Ascending aorta (tissue), 2 donors: Measurements from ENCODE around the gene CCR3. TPM values are rescaled to one million over a fixed set of nuclear protein-coding genes. Genes with fewer than 3 reads are reported as not detected.

Experiments
- DNase-seq, 2 donors: peaks; one replicate each; pipeline ENCODE4 v3.0.0-alpha.2; 2019; ENCODE audit warnings: low spot score in 2 of 2
- H3K27ac ChIP-seq, 2 donors: fragments of 200-600 bp; sonication (generic); one replicate each; pipeline ENCODE4 v1.5.1; 2016 to 2017; ENCODE audit warnings: mild to moderate bottlenecking in 1 of 2
- H3K27me3 ChIP-seq: fragments of 200-600 bp; sonication (generic); one replicate; pipeline ENCODE4 v1.5.1; 2017
- H3K36me3 ChIP-seq, 2 donors: fragments of 200-600 bp; sonication (generic); one replicate each; pipeline ENCODE4 v1.5.1; 2016
- H3K4me1 ChIP-seq, 2 donors: fragments of 200-600 bp; sonication (generic); one replicate each; pipeline ENCODE4 v1.5.1; 2016 to 2017; ENCODE audit warnings: mild to moderate bottlenecking in 1 of 2
- H3K4me3 ChIP-seq, 2 donors: fragments of 200-600 bp; sonication (generic); one replicate each; pipeline ENCODE4 v1.5.1; 2016 to 2017; ENCODE audit warnings: mild to moderate bottlenecking in 1 of 2
- H3K9me3 ChIP-seq, 2 donors: fragments of 200-600 bp; sonication (generic); one replicate each; pipeline ENCODE4 v1.5.1; 2016
- CTCF ChIP-seq, 3 experiments: fragments of 200-600 bp in 2 of 3; fragments of 450-650 bp in 1 of 3; sonication (generic) in 2 of 3; IDR thresholded peaks; one replicate each; pipeline ENCODE4 v1.5.1; 2016 to 2019; ENCODE audit warnings: antibody characterized with exemption in 3 of 3, mild to moderate bottlenecking in 1 of 3, moderate library complexity in 1 of 3
- intact Hi-C: fragments of 100-400 bp; cut with DNase I; formaldehyde crosslinking; loops from one replicate; pipeline ENCODE4 v1.15.1; 2023
- total RNA-seq: library from RNA; depleted of rRNA; stranded (reverse); fragments of >200 nt; gene quantifications from one replicate; pipeline ENCODE4 v1.1.0, GENCODE V29; 2016

CCR3 gene
- total RNA-seq, 1 donor from 2014 or later: not detected

GRCh38 chr3:46300461-46300789 is 58.2 kb downstream of the CCR3 start:
- no peak overlapping the region for H3K27ac ChIP-seq
- no peaks in the 10 kb centered on the region for H3K36me3 ChIP-seq
- no peaks in the 10 kb centered on the region for H3K4me1 ChIP-seq
- H3K9me3 ChIP-seq: no peaks in the 10 kb centered on the region
- no peaks in the 10 kb centered on the region for H3K27me3 ChIP-seq
- DNase-seq: no peak
- no peak for TF ChIP-seq CTCF (IDR thresholded peaks at IDR 0.05)
- H3K4me3 ChIP-seq: no peak overlapping the region
- intact Hi-C loops: no loop called here

DNA sequence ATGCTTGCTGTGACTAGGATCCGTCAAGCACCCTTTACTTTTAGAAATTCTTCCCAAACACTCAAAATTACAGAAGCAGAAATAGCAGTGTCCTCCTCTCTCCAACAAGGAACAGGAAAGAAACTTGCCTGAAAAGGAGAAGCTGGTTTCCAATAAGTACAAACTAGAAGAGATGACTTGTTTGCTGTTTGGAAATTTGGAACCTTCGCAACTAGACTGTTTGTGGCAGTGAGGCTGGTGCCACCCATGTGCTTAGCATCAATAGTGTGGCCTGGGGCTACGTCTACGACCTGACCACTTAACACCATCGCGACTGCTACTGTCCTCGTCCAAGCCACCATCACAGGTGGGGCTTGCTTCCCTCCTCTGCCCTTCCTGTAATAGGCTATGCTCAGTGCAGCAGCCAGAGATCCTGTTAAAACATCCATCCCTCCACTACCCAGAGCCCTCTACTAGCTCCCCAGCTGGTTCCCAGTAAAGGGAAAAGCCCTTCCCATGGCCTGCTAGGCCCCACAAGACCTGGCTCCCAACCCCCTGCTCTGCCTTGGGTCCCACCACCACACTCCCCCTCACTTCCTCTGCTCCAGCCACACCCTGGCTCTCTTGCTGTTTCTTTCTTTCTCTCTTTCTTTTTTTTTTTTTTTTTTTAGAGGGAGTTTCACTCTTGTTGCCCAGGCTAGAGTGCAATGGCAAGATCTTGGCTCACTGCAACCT is 59.0 kb downstream of the CCR3 start:
- intact Hi-C loops: no loop called here
- Histone ChIP-seq H3K9me3 (no peaks in the 10 kb centered on the region), H3K4me3 (no peak overlapping the region), H3K36me3 (no peaks in the 10 kb centered on the region), H3K27me3 (no peaks in the 10 kb centered on the region), H3K4me1 (no peaks in the 10 kb centered on the region), H3K27ac (peak overlapping the region in 1 of 2 donors; percentile 10)
- TF ChIP-seq CTCF (IDR thresholded peaks at IDR 0.05): no peak
- DNase-seq: no peak

- no peak overlapping the region for H3K4me3 ChIP-seq
- intact Hi-C loops: no loop called here
- H3K4me1 ChIP-seq: no peaks in the 10 kb centered on the region
- no peaks in the 10 kb centered on the region for H3K9me3 ChIP-seq
- DNase-seq: no peak
- H3K27me3 ChIP-seq: no peaks in the 10 kb centered on the region
- no peaks in the 10 kb centered on the region for H3K36me3 ChIP-seq
- no peak for TF ChIP-seq CTCF (IDR thresholded peaks at IDR 0.05)
- H3K27ac ChIP-seq: no peak overlapping the region
These were observed 61.0 kb downstream of the CCR3 start for GRCh38 chr3:46303240-46303639.

GRCh38 chr3:46304739-46305138 is 62.5 kb downstream of the CCR3 start:
- DNase-seq: no peak
- no peak for TF ChIP-seq CTCF (IDR thresholded peaks at IDR 0.05)
- Histone ChIP-seq H3K27ac (no peak overlapping the region), H3K27me3 (no peaks in the 10 kb centered on the region), H3K36me3 (no peaks in the 10 kb centered on the region), H3K4me1 (no peaks in the 10 kb centered on the region), H3K9me3 (no peaks in the 10 kb centered on the region), H3K4me3 (no peak overlapping the region)
- intact Hi-C loops: no loop called here

GRCh38 chr3:46312991-46313390 is 70.7 kb downstream of the CCR3 start:
- no peaks in the 10 kb centered on the region for H3K36me3 ChIP-seq
- H3K4me3 ChIP-seq: no peak overlapping the region
- H3K4me1 ChIP-seq: no peaks in the 10 kb centered on the region
- no peaks in the 10 kb centered on the region for H3K27me3 ChIP-seq
- DNase-seq: no peak
- intact Hi-C loops: no loop called here
- H3K9me3 ChIP-seq: no peaks in the 10 kb centered on the region
- H3K27ac ChIP-seq: no peak overlapping the region
- TF ChIP-seq CTCF (IDR thresholded peaks at IDR 0.05): no peak

- H3K27me3 ChIP-seq: no peaks in the 10 kb centered on the region
- no peaks in the 10 kb centered on the region for H3K4me1 ChIP-seq
- no peaks in the 10 kb centered on the region for H3K9me3 ChIP-seq
- no peak for TF ChIP-seq CTCF (IDR thresholded peaks at IDR 0.05)
- no peak overlapping the region for H3K4me3 ChIP-seq
- no peaks in the 10 kb centered on the region for H3K36me3 ChIP-seq
- no peak overlapping the region for H3K27ac ChIP-seq
- no peak for DNase-seq
- intact Hi-C loops: no loop called here
These were observed 72.3 kb downstream of the CCR3 start for GRCh38 chr3:46314517-46314916.
